GM12878 (cell line): Measurements from ENCODE around the gene TTF2. TPM values are rescaled to one million over a fixed set of nuclear protein-coding genes. Genes with fewer than 3 reads are reported as not detected.

Experiments used
- ATAC-seq: fragments of 200-7000 bp; cut with Tn5 transposase; 3 replicates; pipeline ENCODE4 v1.9.1; 2020; ENCODE audit warnings: mild to moderate bottlenecking, moderate library complexity
- BruUV-seq: library from RNA; stranded (reverse); fragments of 400-500 nt; replicated peaks from 2 replicates; lab custom pipeline; 2021; lab: Mats Ljungman, UMichigan
- CTCF ChIA-PET: fragments of 300-600 bp; sonication (Branson Sonifier 250); formaldehyde crosslinking; extraction: SDS; loops from one replicate; lab custom pipeline; 2021; ENCODE audit warnings: inconsistent platforms; lab: Yijun Ruan, JAX
- POLR2A ChIA-PET: fragments of 350-600 bp; formaldehyde crosslinking; extraction: SDS; loops from one replicate; lab custom pipeline; 2021; ENCODE audit warnings: inconsistent platforms; lab: Charles Lee
- RAD21 ChIA-PET: fragments of 300-600 bp; sonication (Branson Sonifier 250); formaldehyde crosslinking; loops from one replicate; lab custom pipeline; 2023; ENCODE audit warnings: antibody characterized with exemption; ENCODE audit not compliant: unreplicated experiment; lab: Charles Lee
- SMC1A ChIA-PET: fragments of 300-600 bp; sonication (Branson Sonifier 250); formaldehyde crosslinking; loops from one replicate; lab custom pipeline; 2023; ENCODE audit not compliant: unreplicated experiment, uncharacterized antibody; lab: Charles Lee
- DNase-seq: peaks from one replicate; pipeline ENCODE4 v3.0.0-alpha.2; 2011; ENCODE audit warnings: low read depth, low spot score
- FAIRE-seq: peaks from 3 replicates; lab custom pipeline; 2011; peaks lifted over from hg19 to GRCh38; lab: Jason Lieb, UNC
- H2AFZ ChIP-seq: 2 replicates; pipeline ENCODE4 v1.6.0; 2011; ENCODE audit warnings: low read depth, low read length, control low read depth; ENCODE audit not compliant: control insufficient read depth
- H3K27ac ChIP-seq: 2 replicates; pipeline ENCODE4 v1.5.1; 2011; ENCODE audit warnings: control low read depth; ENCODE audit not compliant: control insufficient read depth, insufficient read depth
- H3K27me3 ChIP-seq, 2 experiments: replicated peaks in 1 of 2; 2 replicates each; pipeline versions ENCODE4 v1.6.0 to v1.6.1; 2011; ENCODE audit warnings: low read length in 1 of 2; ENCODE audit not compliant: control insufficient read depth in 2 of 2, insufficient read depth in 2 of 2
- H3K36me3 ChIP-seq, 2 experiments: 2 replicates each; pipeline ENCODE4 v1.5.1; 2011; ENCODE audit warnings: low read length in 1 of 2; ENCODE audit not compliant: control insufficient read depth in 2 of 2, insufficient read depth in 2 of 2
- H3K4me1 ChIP-seq: 2 replicates; pipeline ENCODE4 v1.6.1; 2011; ENCODE audit warnings: mild to moderate bottlenecking, low read length, moderate library complexity, mixed read lengths; ENCODE audit not compliant: control insufficient read depth, insufficient read depth
- H3K4me2 ChIP-seq: 2 replicates; pipeline ENCODE4 v1.6.0; 2011; ENCODE audit warnings: control low read depth; ENCODE audit not compliant: control insufficient read depth, insufficient read depth
- H3K4me3 ChIP-seq: fragments of 200-600 bp; sonication (generic); 2 replicates; pipeline ENCODE4 v1.5.1; 2016
- H3K79me2 ChIP-seq: 2 replicates; pipeline ENCODE4 v1.6.0; 2011; ENCODE audit warnings: low read length; ENCODE audit not compliant: control insufficient read depth, insufficient read depth
- H3K9ac ChIP-seq: 2 replicates; pipeline ENCODE4 v1.8.0; 2011; ENCODE audit warnings: low read length, control low read depth, mixed read lengths; ENCODE audit not compliant: control insufficient read depth, insufficient read depth
- H3K9me3 ChIP-seq: replicated peaks from 3 replicates; pipeline ENCODE4 v1.5.1; 2011; ENCODE audit warnings: mild to moderate bottlenecking, low read length; ENCODE audit not compliant: control insufficient read depth, insufficient read depth
- H4K20me1 ChIP-seq: 2 replicates; pipeline ENCODE4 v1.6.0; 2011; ENCODE audit not compliant: control insufficient read depth, insufficient read depth
- ESRRA ChIP-seq: IDR thresholded peaks from 2 replicates; pipeline ENCODE4 v1.6.1; 2012; ENCODE audit warnings: mild to moderate bottlenecking, low read length, improper control_type of control experiment
- JUND ChIP-seq: IDR thresholded peaks from 2 replicates; pipeline ENCODE4 v1.6.1; 2012; ENCODE audit warnings: low read depth, mild to moderate bottlenecking, low read length, improper control_type of control experiment, moderate library complexity
- MLLT1 ChIP-seq: fragments of 450-650 bp; IDR thresholded peaks from 2 replicates; pipeline ENCODE4 v1.6.1; 2016; ENCODE audit warnings: mild to moderate bottlenecking
- NFIC ChIP-seq: IDR thresholded peaks from 2 replicates; pipeline ENCODE4 v1.6.1; 2012; ENCODE audit warnings: low read depth, mild to moderate bottlenecking, inconsistent platforms, low read length, moderate library complexity
- SKIL ChIP-seq: fragments of 450-650 bp; IDR thresholded peaks from 2 replicates; pipeline ENCODE4 v1.6.1; 2017; ENCODE audit warnings: mild to moderate bottlenecking, low read depth, inconsistent platforms; ENCODE audit not compliant: poor library complexity, severe bottlenecking
- WGBS: methylation state at CpG from one replicate; pipeline ENCODE4 v1.1.6; 2016; ENCODE audit warnings: low lambda C conversion rate; ENCODE audit not compliant: insufficient replicate concordance, insufficient coverage; ENCODE audit errors: missing lambda C conversion rate; 5-methylcytosine and 5-hydroxymethylcytosine counted together
- in situ Hi-C: fragments of 300-500 bp; cut with MboI; formaldehyde crosslinking; loops from 9 replicates; pipeline ENCODE4 v1.14.3; 2018; ENCODE audit warnings: mixed read lengths
- intact Hi-C: fragments of 100-400 bp; cut with micrococcal nuclease; formaldehyde crosslinking; loops from one replicate; pipeline ENCODE4 v1.14.2; 2022; ENCODE audit not compliant: unreplicated experiment
- polyA plus RNA-seq, 11 experiments: library from polyadenylated mRNA; depleted of rRNA in 4 of 11; unstranded in 6 of 11; stranded (reverse) in 5 of 11; fragments of >200 nt; fragmentation: Nextera tagmentation in 4 of 11; fragmentation: Illumina TruSeq in 1 of 11; extraction: Ambion mirVana in 4 of 11; extraction: Trizol in 1 of 11; gene quantifications; 1 replicate in 1 of 11; 2 replicates in 10 of 11; pipeline versions ENCODE4 v1.2.1 to v1.2.3, GENCODE V29; 2011 to 2016; ENCODE audit warnings: inconsistent platforms in 2 of 11, missing spikeins in 2 of 11, low read depth in 1 of 11
- total RNA-seq, 4 experiments: library from RNA; depleted of rRNA in 3 of 4; stranded (reverse); fragments of >200 nt in 3 of 4; fragmentation: Illumina TruSeq in 1 of 4; extraction: Trizol in 1 of 4; gene quantifications; 2 replicates each; pipeline versions ENCODE4 v1.2.1 to v1.2.3, GENCODE V29; 2013 to 2021

Gene TTF2
- total and polyA plus RNA-seq, 10 of the 15 experiments (the other 5 are each of a cell fraction or from before 2014, with no cell fraction given) = 17.7 to 134 (median 78.2) TPM

GRCh38 chr1:117089996-117090395, 29.9 kb downstream of the TTF2 start:
- Histone ChIP-seq H3K27ac (no peak overlapping the region), H3K9ac (no peak overlapping the region), H3K27me3 (no peaks in the 10 kb centered on the region), H3K4me2 (no peak overlapping the region), H4K20me1 (no peaks in the 10 kb centered on the region), H3K4me1 (no peaks in the 10 kb centered on the region), H3K36me3 (peaks cover 12 to 45% of the 10 kb centered on the region in 2 experiments), H2AFZ (no peak overlapping the region), H3K4me3 (no peak overlapping the region), H3K9me3 (no peaks in the 10 kb centered on the region), H3K79me2 (no peaks in the 10 kb centered on the region)
- POLR2A ChIA-PET = no interaction called here
- no peak for DNase-seq
- BruUV-seq = no TSS peak
- SMC1A ChIA-PET = interaction anchor here (0.7 to 1.5 kb wide), 2 partner anchors 9 to 23 kb away, joined by 3 to 6 read pairs; no protein-coding TSS in a partner anchor
- intact Hi-C loops (no loop called here), in situ Hi-C loops (no loop called here)
- no peak for FAIRE-seq
- WGBS = 97% methylated on average over 2 of the region's 2 CpGs
- RAD21 ChIA-PET = no interaction called here
- no peak for ATAC-seq
- TF ChIP-seq MLLT1 (no peak), JUND (no peak), ESRRA (no peak), NFIC (no peak), SKIL (no peak)
- CTCF ChIA-PET = interaction anchor here (1.7 to 3.8 kb wide), 2 partner anchors 22 to 38 kb away, joined by 8 to 22 read pairs; no protein-coding TSS in a partner anchor
